ENCODE data around the gene AMN. TPM values are rescaled to one million over a fixed set of nuclear protein-coding genes. Genes with fewer than 3 reads are reported as not detected.

AMN gene
- total RNA-seq, 6 donors from 2014 or later, result 14.9 to 56.6 (median 31.6) TPM

DNA sequence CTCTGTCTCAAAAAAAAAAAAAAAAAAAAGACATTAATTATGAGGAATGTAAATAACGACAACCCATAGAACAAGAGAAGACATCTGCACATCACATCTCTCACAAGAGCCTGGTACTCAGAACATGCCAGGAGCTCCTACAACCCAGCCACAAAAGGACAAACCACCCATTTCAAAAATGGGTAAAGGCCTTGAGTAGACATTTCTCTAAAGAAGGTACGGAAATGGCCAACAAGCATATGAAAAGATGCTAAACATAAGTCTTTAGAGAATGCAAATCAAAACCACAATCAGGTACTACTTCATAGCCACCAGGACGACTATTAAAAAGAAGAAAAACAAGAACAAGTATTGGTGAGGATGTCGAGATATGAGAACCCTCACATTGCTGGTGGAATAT lies 13.3 kb downstream of the AMN start:
- H3K9me3 ChIP-seq, result no peaks in the 10 kb centered on the region
- H3K36me3 ChIP-seq, result peaks cover 6 to 67% (median 47%) of the 10 kb centered on the region in 4 donors
- H3K27me3 ChIP-seq, result peaks cover 0 to 3% (median under 1%) of the 10 kb centered on the region in 4 donors
- ATAC-seq (ENCODE audit: low FRiP score in 2 of 2) (no peak), DNase-seq (no peak)
- no peak overlapping the region for H3K4me3 ChIP-seq
- no peak overlapping the region for H3K27ac ChIP-seq
- H3K4me1 ChIP-seq, result peaks cover 0 to 8% (median 3%) of the 10 kb centered on the region in 4 donors
- 85 to 94% methylated on average over 4 of the region's 4 CpGs for WGBS, 2 donors
- TF ChIP-seq POLR2AphosphoS5 (IDR thresholded peaks at IDR 0.05), result no peak
- TF ChIP-seq POLR2A (IDR thresholded peaks at IDR 0.05), result no peak
- TF ChIP-seq, protein P1, sequence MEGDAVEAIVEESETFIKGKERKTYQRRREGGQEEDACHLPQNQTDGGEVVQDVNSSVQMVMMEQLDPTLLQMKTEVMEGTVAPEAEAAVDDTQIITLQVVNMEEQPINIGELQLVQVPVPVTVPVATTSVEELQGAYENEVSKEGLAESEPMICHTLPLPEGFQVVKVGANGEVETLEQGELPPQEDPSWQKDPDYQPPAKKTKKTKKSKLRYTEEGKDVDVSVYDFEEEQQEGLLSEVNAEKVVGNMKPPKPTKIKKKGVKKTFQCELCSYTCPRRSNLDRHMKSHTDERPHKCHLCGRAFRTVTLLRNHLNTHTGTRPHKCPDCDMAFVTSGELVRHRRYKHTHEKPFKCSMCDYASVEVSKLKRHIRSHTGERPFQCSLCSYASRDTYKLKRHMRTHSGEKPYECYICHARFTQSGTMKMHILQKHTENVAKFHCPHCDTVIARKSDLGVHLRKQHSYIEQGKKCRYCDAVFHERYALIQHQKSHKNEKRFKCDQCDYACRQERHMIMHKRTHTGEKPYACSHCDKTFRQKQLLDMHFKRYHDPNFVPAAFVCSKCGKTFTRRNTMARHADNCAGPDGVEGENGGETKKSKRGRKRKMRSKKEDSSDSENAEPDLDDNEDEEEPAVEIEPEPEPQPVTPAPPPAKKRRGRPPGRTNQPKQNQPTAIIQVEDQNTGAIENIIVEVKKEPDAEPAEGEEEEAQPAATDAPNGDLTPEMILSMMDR (IDR thresholded peaks at IDR 0.05), result no peak
- no peak for TF ChIP-seq EP300 (IDR thresholded peaks at IDR 0.05)

DNA sequence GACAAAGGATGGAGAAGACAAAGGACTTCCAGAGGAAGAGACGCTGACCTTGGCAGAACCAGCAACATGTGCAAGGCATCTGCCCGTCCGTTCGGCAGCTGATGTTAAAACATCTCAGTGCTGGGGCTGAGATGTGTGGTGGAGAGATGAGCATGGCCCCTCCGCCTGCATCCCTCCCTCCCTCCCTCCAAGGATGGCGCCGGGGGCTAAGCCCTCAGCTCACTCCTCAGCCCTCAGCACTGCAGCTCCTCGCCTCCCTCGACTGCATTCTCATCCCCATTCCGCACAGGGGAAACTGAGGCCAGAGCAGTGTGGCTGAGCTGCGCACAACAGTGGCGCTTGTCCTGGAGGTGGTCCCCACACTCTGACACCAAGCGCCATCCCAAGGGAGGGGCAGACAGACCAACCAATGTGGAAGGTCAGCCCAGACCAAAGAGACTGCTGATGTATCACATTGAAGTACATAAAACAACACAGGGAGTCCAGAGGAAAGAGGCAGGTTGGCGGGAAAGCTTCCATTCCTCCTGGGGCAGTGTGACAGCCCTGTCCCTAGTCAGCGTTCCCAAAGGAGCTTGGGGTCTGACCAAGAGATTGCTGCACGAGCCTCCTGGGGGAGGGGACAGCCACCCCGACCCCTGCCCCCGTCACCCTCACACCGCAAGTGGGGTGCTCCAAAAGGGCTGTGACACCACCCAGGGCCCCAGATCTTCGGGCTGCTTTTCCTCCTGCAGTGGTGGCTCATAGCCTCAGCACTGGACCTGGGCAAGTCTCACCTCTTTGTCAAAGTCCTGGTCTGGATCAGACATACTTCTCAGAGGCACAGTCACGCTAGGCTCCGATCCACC lies 15.1 kb downstream of the AMN start:
- Histone ChIP-seq H3K4me3 (no peak overlapping the region), H3K36me3 (peaks cover 11 to 79% (median 57%) of the 10 kb centered on the region in 4 donors), H3K9me3 (no peaks in the 10 kb centered on the region), H3K4me1 (peaks cover 0 to 15% (median 7%) of the 10 kb centered on the region in 4 donors), H3K27me3 (no peaks in the 10 kb centered on the region), H3K27ac (no peak overlapping the region)
- ATAC-seq (ENCODE audit: low FRiP score in 2 of 2) (no peak), DNase-seq (peak in 1 of 2 donors; percentile 43)
- 95% methylated on average over 21 to 22 of the region's 22 CpGs for WGBS, 2 donors
- TF ChIP-seq, protein P1 (IDR thresholded peaks at IDR 0.05), result no peak
- no peak for TF ChIP-seq EP300 (IDR thresholded peaks at IDR 0.05)
- no peak for TF ChIP-seq POLR2A (IDR thresholded peaks at IDR 0.05)
- no peak for TF ChIP-seq POLR2AphosphoS5 (IDR thresholded peaks at IDR 0.05)

DNA sequence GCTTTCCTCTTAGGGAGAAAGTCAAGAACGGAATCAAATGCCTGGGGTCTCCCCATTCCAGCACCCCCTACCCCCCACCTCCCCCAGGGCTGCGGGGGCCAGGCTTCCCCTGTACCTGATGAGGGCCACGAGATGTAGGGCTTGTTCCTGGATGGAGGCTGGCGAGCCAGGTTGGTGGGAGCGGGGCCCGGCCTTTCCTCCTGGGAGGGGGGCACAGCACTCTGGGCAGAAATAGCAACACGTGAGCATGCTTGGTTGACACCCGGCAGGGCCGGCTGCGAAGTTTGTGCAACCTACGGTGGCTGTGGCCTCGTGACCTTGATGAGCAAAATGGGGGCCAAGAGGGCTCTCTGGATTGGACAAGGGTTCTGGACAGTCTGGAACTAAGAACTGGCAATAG lies 15.7 kb downstream of the AMN start:
- DNase-seq (peak in 1 of 2 donors; percentile 77), ATAC-seq (ENCODE audit: low FRiP score in 2 of 2) (no peak)
- Histone ChIP-seq H3K9me3 (no peaks in the 10 kb centered on the region), H3K36me3 (peaks cover 11 to 79% (median 58%) of the 10 kb centered on the region in 4 donors), H3K27me3 (no peaks in the 10 kb centered on the region), H3K27ac (no peak overlapping the region), H3K4me3 (no peak overlapping the region), H3K4me1 (peaks cover 0 to 15% (median 7%) of the 10 kb centered on the region in 4 donors)
- TF ChIP-seq, protein P1 (IDR thresholded peaks at IDR 0.05), result no peak
- no peak for TF ChIP-seq POLR2AphosphoS5 (IDR thresholded peaks at IDR 0.05)
- WGBS, 2 donors, result 94 to 96% methylated on average over 11 to 12 of the region's 12 CpGs

DNA sequence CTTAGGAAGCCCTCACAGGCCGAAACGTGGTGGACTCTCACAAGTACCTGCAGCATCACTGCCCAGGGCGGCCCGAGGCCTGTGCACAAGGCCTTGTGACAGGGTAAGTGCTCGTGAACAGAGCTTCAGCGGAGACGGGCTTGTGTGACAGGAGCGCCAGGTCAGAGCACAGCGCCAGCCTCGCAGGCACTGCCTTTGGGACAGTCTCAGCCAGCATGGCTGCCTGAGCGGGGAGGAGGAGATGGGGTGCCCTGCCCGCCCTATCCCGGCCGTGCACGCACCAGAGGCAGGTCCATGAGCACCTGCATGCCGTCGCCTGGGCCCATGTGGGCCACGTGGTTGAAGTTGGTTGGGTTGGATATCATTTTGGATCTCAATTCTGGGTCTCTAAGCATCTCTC lies 16.9 kb downstream of the AMN start:
- no peaks in the 10 kb centered on the region for H3K27me3 ChIP-seq
- H3K4me1 ChIP-seq, result peaks cover 0 to 15% (median 7%) of the 10 kb centered on the region in 4 donors
- DNase-seq (peak in 1 of 2 donors; percentile 76), ATAC-seq (ENCODE audit: low FRiP score in 2 of 2) (no peak)
- TF ChIP-seq POLR2AphosphoS5 (IDR thresholded peaks at IDR 0.05) (no peak), EP300 (IDR thresholded peaks at IDR 0.05) (no peak), POLR2A (IDR thresholded peaks at IDR 0.05) (no peak)
- TF ChIP-seq, protein P1 (IDR thresholded peaks at IDR 0.05), result no peak
- peaks cover 18 to 79% (median 58%) of the 10 kb centered on the region in 4 donors for H3K36me3 ChIP-seq
- no peak overlapping the region for H3K4me3 ChIP-seq
- no peaks in the 10 kb centered on the region for H3K9me3 ChIP-seq
- H3K27ac ChIP-seq, result peak overlapping the region in 1 of 4 donors; percentile 56
- 94 to 96% methylated on average over 16 to 18 of the region's 18 CpGs for WGBS, 2 donors
